Choroid plexus epithelial cell (primary cell): ENCODE results near the gene NDUFA3.

Source experiments
- DNase-seq: peaks from one replicate; pipeline ENCODE4 v3.0.0-alpha.2; 2010; ENCODE audit warnings: low read depth
- H3K4me3 ChIP-seq: 2 replicates; pipeline ENCODE4 v1.5.1; 2011; ENCODE audit warnings: low read depth, mild to moderate bottlenecking, control low read depth, low read length, moderate library complexity
- CTCF ChIP-seq: conservative IDR thresholded peaks from 2 replicates; pipeline ENCODE4 v1.5.1; 2011; ENCODE audit warnings: low read depth, mild to moderate bottlenecking, control low read depth, inconsistent platforms, low read length, moderate library complexity

The NDUFA3 gene

GRCh38 chr19:54077334-54077733 lies 25.3 kb upstream of the NDUFA3 start:
- no peak for TF ChIP-seq CTCF

GRCh38 chr19:54081032-54081431 lies 21.6 kb upstream of the NDUFA3 start, which contains the start of gene TARM1:
Gene TARM1 (minus strand): TSS chr19:54081365. CDS start chr19:54081340, 25 bp downstream.
- TF ChIP-seq CTCF, result no peak
- no peak for DNase-seq
- H3K4me3 ChIP-seq, result no peak within 1 kb of the TSS

More at GRCh38 chr19:54077334-54077733, 25.3 kb upstream of the NDUFA3 start:
- no peak for DNase-seq
- no peak overlapping the region for H3K4me3 ChIP-seq

- no peak overlapping the region for H3K4me3 ChIP-seq
- TF ChIP-seq CTCF, result no peak
- no peak for DNase-seq
These were observed 18.2 kb upstream of the NDUFA3 start for GRCh38 chr19:54084410-54084809.

- no peak for DNase-seq
- no peak for TF ChIP-seq CTCF
- no peak overlapping the region for H3K4me3 ChIP-seq
These were observed 8.1 kb upstream of the NDUFA3 start for GRCh38 chr19:54094426-54095000.

- no peak for DNase-seq
- H3K4me3 ChIP-seq, result peak overlapping the region; percentile 44
- TF ChIP-seq CTCF, result no peak
These were observed 7.4 kb upstream of the NDUFA3 start for GRCh38 chr19:54095136-54095858.

GRCh38 chr19:54095859-54096616 lies 6.6 kb upstream of the NDUFA3 start:
- H3K4me3 ChIP-seq, result peak overlapping the region; percentile 44
- DNase-seq, result peak; percentile 28

GRCh38 chr19:54096617-54097106 lies 6.0 kb upstream of the NDUFA3 start:
- peak; percentile 58 for DNase-seq
- peak overlapping the region; percentile 52 for H3K4me3 ChIP-seq
- peak; percentile 60 for TF ChIP-seq CTCF
